Measurements from ENCODE around the gene MYOCD.
"Not testable (repeated sequence)": the region's sequence is repeated elsewhere in the genome, so short reads cannot be mapped to it uniquely, and the experiment has no call there.

The MYOCD gene

GRCh38 chr17:12665263-12666210, at the start of gene MYOCD:
Gene MYOCD (plus strand): TSS chr17:12665890. CDS start chr17:12666189, 299 bp downstream.
- DNase-seq, result no peak

GRCh38 chr17:12616161-12616560, 49.5 kb upstream of the MYOCD start:
- DNase-seq, result no peak

GRCh38 chr17:12618557-12618956, 47.1 kb upstream of the MYOCD start:
- DNase-seq, result no peak

GRCh38 chr17:12619459-12620199, 46.1 kb upstream of the MYOCD start:
- no peak for DNase-seq

- no peak for DNase-seq
Observed at GRCh38 chr17:12620200-12620720, 45.4 kb upstream of the MYOCD start.

- DNase-seq, result no peak
Observed at GRCh38 chr17:12622726-12623125, 43.0 kb upstream of the MYOCD start.

- DNase-seq, result no peak
Observed at GRCh38 chr17:12623220-12623848, 42.4 kb upstream of the MYOCD start.

- DNase-seq, result no peak
Observed at GRCh38 chr17:12624211-12624610, 41.5 kb upstream of the MYOCD start.

GRCh38 chr17:12625092-12625491, 40.6 kb upstream of the MYOCD start:
- no peak for DNase-seq

GRCh38 chr17:12627177-12627629, 38.5 kb upstream of the MYOCD start:
- DNase-seq, result no peak

GRCh38 chr17:12627781-12628451, 37.8 kb upstream of the MYOCD start:
- no peak for DNase-seq

GRCh38 chr17:12631076-12631475, 34.6 kb upstream of the MYOCD start:
- DNase-seq, result no peak

- no peak for DNase-seq
Observed at GRCh38 chr17:12632785-12633184, 32.9 kb upstream of the MYOCD start.

- no peak for DNase-seq
Observed at GRCh38 chr17:12634789-12635414, 30.8 kb upstream of the MYOCD start.

- not testable (repeated sequence) for DNase-seq
Observed at GRCh38 chr17:12635996-12636395, 29.7 kb upstream of the MYOCD start.

- DNase-seq, result no peak
Observed at GRCh38 chr17:12637015-12637414, 28.7 kb upstream of the MYOCD start.

- no peak for DNase-seq
Observed at GRCh38 chr17:12637745-12638651, 27.7 kb upstream of the MYOCD start.

- DNase-seq, result no peak
Observed at GRCh38 chr17:12640364-12640763, 25.3 kb upstream of the MYOCD start.

GRCh38 chr17:12641084-12641483, 24.6 kb upstream of the MYOCD start:
- no peak for DNase-seq

GRCh38 chr17:12642034-12642433, 23.7 kb upstream of the MYOCD start:
- no peak for DNase-seq

GRCh38 chr17:12643822-12644221, 21.9 kb upstream of the MYOCD start:
- no peak for DNase-seq
